ENCODE measurements around the gene CCS. TPM values are rescaled to one million over a fixed set of nuclear protein-coding genes. Genes with fewer than 3 reads are reported as not detected.

CCS gene
- total and polyA plus RNA-seq, 9 of the 15 experiments (the other 6 are each of a cell fraction or from before 2014, with no cell fraction given), result 1.1 to 46.6 (median 26.8) TPM

- no peak for TF ChIP-seq THRAP3 (IDR thresholded peaks at IDR 0.05; ENCODE audit: borderline replicate concordance)
- no peak for TF ChIP-seq TEAD2 (tag; IDR thresholded peaks at IDR 0.05)
- TF ChIP-seq KAT2B (IDR thresholded peaks at IDR 0.05; ENCODE audit: low read depth, low read length), result no peak
- no peak for TF ChIP-seq NR3C1 (CRISPR knock-in tag; IDR thresholded peaks at IDR 0.05)
- TF ChIP-seq EP400 (IDR thresholded peaks at IDR 0.05), result peak; percentile 70
- TF ChIP-seq FOS (IDR thresholded peaks at IDR 0.05; ENCODE audit: extremely low read depth, insufficient read length), result no peak
- no peak for TF ChIP-seq ZNF699 (CRISPR knock-in tag; IDR thresholded peaks at IDR 0.05; ENCODE audit: insufficient replicate concordance)
- TF ChIP-seq E4F1 (CRISPR knock-in tag; IDR thresholded peaks at IDR 0.05; ENCODE audit: borderline replicate concordance), result no peak
- TF ChIP-seq MTF1 (CRISPR knock-in tag; IDR thresholded peaks at IDR 0.05; ENCODE audit: borderline replicate concordance), result no peak
- TF ChIP-seq, protein P1, sequence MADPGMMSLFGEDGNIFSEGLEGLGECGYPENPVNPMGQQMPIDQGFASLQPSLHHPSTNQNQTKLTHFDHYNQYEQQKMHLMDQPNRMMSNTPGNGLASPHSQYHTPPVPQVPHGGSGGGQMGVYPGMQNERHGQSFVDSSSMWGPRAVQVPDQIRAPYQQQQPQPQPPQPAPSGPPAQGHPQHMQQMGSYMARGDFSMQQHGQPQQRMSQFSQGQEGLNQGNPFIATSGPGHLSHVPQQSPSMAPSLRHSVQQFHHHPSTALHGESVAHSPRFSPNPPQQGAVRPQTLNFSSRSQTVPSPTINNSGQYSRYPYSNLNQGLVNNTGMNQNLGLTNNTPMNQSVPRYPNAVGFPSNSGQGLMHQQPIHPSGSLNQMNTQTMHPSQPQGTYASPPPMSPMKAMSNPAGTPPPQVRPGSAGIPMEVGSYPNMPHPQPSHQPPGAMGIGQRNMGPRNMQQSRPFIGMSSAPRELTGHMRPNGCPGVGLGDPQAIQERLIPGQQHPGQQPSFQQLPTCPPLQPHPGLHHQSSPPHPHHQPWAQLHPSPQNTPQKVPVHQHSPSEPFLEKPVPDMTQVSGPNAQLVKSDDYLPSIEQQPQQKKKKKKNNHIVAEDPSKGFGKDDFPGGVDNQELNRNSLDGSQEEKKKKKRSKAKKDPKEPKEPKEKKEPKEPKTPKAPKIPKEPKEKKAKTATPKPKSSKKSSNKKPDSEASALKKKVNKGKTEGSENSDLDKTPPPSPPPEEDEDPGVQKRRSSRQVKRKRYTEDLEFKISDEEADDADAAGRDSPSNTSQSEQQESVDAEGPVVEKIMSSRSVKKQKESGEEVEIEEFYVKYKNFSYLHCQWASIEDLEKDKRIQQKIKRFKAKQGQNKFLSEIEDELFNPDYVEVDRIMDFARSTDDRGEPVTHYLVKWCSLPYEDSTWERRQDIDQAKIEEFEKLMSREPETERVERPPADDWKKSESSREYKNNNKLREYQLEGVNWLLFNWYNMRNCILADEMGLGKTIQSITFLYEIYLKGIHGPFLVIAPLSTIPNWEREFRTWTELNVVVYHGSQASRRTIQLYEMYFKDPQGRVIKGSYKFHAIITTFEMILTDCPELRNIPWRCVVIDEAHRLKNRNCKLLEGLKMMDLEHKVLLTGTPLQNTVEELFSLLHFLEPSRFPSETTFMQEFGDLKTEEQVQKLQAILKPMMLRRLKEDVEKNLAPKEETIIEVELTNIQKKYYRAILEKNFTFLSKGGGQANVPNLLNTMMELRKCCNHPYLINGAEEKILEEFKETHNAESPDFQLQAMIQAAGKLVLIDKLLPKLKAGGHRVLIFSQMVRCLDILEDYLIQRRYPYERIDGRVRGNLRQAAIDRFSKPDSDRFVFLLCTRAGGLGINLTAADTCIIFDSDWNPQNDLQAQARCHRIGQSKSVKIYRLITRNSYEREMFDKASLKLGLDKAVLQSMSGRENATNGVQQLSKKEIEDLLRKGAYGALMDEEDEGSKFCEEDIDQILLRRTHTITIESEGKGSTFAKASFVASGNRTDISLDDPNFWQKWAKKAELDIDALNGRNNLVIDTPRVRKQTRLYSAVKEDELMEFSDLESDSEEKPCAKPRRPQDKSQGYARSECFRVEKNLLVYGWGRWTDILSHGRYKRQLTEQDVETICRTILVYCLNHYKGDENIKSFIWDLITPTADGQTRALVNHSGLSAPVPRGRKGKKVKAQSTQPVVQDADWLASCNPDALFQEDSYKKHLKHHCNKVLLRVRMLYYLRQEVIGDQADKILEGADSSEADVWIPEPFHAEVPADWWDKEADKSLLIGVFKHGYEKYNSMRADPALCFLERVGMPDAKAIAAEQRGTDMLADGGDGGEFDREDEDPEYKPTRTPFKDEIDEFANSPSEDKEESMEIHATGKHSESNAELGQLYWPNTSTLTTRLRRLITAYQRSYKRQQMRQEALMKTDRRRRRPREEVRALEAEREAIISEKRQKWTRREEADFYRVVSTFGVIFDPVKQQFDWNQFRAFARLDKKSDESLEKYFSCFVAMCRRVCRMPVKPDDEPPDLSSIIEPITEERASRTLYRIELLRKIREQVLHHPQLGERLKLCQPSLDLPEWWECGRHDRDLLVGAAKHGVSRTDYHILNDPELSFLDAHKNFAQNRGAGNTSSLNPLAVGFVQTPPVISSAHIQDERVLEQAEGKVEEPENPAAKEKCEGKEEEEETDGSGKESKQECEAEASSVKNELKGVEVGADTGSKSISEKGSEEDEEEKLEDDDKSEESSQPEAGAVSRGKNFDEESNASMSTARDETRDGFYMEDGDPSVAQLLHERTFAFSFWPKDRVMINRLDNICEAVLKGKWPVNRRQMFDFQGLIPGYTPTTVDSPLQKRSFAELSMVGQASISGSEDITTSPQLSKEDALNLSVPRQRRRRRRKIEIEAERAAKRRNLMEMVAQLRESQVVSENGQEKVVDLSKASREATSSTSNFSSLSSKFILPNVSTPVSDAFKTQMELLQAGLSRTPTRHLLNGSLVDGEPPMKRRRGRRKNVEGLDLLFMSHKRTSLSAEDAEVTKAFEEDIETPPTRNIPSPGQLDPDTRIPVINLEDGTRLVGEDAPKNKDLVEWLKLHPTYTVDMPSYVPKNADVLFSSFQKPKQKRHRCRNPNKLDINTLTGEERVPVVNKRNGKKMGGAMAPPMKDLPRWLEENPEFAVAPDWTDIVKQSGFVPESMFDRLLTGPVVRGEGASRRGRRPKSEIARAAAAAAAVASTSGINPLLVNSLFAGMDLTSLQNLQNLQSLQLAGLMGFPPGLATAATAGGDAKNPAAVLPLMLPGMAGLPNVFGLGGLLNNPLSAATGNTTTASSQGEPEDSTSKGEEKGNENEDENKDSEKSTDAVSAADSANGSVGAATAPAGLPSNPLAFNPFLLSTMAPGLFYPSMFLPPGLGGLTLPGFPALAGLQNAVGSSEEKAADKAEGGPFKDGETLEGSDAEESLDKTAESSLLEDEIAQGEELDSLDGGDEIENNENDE (IDR thresholded peaks at IDR 0.05; ENCODE audit: low read depth, low read length), result no peak
- no peak; the same call in 1 of the 2 replicates for TF ChIP-seq HLTF (IDR thresholded peaks at IDR 0.05)
- TF ChIP-seq, protein P2, sequence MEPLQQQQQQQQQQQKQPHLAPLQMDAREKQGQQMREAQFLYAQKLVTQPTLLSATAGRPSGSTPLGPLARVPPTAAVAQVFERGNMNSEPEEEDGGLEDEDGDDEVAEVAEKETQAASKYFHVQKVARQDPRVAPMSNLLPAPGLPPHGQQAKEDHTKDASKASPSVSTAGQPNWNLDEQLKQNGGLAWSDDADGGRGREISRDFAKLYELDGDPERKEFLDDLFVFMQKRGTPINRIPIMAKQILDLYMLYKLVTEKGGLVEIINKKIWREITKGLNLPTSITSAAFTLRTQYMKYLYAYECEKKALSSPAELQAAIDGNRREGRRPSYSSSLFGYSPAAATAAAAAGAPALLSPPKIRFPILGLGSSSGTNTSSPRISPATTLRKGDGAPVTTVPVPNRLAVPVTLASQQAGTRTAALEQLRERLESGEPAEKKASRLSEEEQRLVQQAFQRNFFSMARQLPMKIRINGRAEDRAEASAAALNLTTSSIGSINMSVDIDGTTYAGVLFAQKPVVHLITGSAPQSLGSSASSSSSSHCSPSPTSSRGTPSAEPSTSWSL (CRISPR knock-in tag; IDR thresholded peaks at IDR 0.05; ENCODE audit: borderline replicate concordance), result no peak
These were observed at the start of gene CCS, which contains the start of gene CCDC87 (continued) for GRCh38 chr11:66592457-66593302.
